Smooth muscle cell (in vitro differentiated cells): ENCODE measurements around the gene SMC3. TPM values are rescaled to one million over a fixed set of nuclear protein-coding genes. Genes with fewer than 3 reads are reported as not detected.
A peak's percentile ranks its signal among the peaks of the same experiment; 100 is the strongest.
"Not testable (repeated sequence)": the region's sequence is repeated elsewhere in the genome, so short reads cannot be mapped to it uniquely, and the experiment has no call there.

Experiments used
- DNase-seq: peaks from one replicate; lab custom pipeline; 2025; ENCODE audit not compliant: unreplicated experiment; lab: John Stamatoyannopoulos, UW
- H2AFZ ChIP-seq: fragments of 200-600 bp; sonication (generic); 2 replicates; pipeline ENCODE4 v1.6.0; 2016; ENCODE audit warnings: antibody characterized with exemption, low read depth, mild to moderate bottlenecking
- H3F3A ChIP-seq: fragments of 200-600 bp; sonication (generic); 2 replicates; pipeline ENCODE4 v1.6.0; 2017; ENCODE audit warnings: antibody characterized with exemption, low read depth
- H3K27ac ChIP-seq: fragments of 200-600 bp; sonication (generic); 2 replicates; pipeline ENCODE4 v1.5.1; 2016; ENCODE audit warnings: low read depth, mild to moderate bottlenecking
- H3K27me3 ChIP-seq: fragments of 200-600 bp; sonication (generic); 2 replicates; pipeline ENCODE4 v1.6.1; 2016; ENCODE audit warnings: low read depth, mild to moderate bottlenecking
- H3K36me3 ChIP-seq: fragments of 200-600 bp; sonication (generic); 2 replicates; pipeline ENCODE4 v1.5.1; 2016; ENCODE audit warnings: low read depth
- H3K4me1 ChIP-seq: fragments of 200-600 bp; sonication (generic); 2 replicates; pipeline ENCODE4 v1.5.1; 2016; ENCODE audit warnings: low read depth
- H3K4me2 ChIP-seq: fragments of 200-600 bp; sonication (generic); 2 replicates; pipeline ENCODE4 v1.6.0; 2016; ENCODE audit warnings: mild to moderate bottlenecking
- H3K4me3 ChIP-seq: fragments of 200-600 bp; sonication (generic); 2 replicates; pipeline ENCODE4 v1.5.1; 2016; ENCODE audit warnings: mild to moderate bottlenecking
- H3K79me2 ChIP-seq: fragments of 200-600 bp; sonication (generic); 2 replicates; pipeline ENCODE4 v1.6.0; 2016; ENCODE audit warnings: low read depth, mild to moderate bottlenecking
- H3K9ac ChIP-seq: fragments of 200-600 bp; sonication (generic); 2 replicates; pipeline ENCODE4 v1.6.0; 2016; ENCODE audit warnings: low read depth
- H3K9me3 ChIP-seq: fragments of 200-600 bp; sonication (generic); replicated peaks from 2 replicates; pipeline ENCODE4 v1.5.1; 2016; ENCODE audit warnings: low read depth
- H4K20me1 ChIP-seq: fragments of 200-600 bp; sonication (generic); 2 replicates; pipeline ENCODE4 v1.6.0; 2016; ENCODE audit warnings: low read depth
- CTCF ChIP-seq: fragments of 200-600 bp; sonication (generic); IDR thresholded peaks from 2 replicates; pipeline ENCODE4 v1.5.1; 2017; ENCODE audit warnings: borderline replicate concordance, mild to moderate bottlenecking, antibody characterized with exemption; ENCODE audit not compliant: insufficient read depth, poor library complexity, severe bottlenecking
- whole genome bisulfite sequencing: methylation state at CpG from one replicate; pipeline ENCODE4 v1.1.7; 2016; ENCODE audit warnings: low lambda C conversion rate; 5-methylcytosine and 5-hydroxymethylcytosine counted together
- polyA plus RNA-seq: library from polyadenylated mRNA; unstranded; fragments of >200 nt; fragmentation: Nextera tagmentation; extraction: Ambion mirVana; gene quantifications from 2 replicates; pipeline ENCODE4 v1.2.1, GENCODE V29; 2016
- total RNA-seq: library from RNA; depleted of rRNA; stranded (reverse); fragments of >200 nt; gene quantifications from 2 replicates; pipeline ENCODE4 v1.2.3, GENCODE V29; 2014

Gene SMC3
- total and polyA plus RNA-seq, 2 experiments from 2014 or later, result 24.4 to 31.0 TPM

DNA sequence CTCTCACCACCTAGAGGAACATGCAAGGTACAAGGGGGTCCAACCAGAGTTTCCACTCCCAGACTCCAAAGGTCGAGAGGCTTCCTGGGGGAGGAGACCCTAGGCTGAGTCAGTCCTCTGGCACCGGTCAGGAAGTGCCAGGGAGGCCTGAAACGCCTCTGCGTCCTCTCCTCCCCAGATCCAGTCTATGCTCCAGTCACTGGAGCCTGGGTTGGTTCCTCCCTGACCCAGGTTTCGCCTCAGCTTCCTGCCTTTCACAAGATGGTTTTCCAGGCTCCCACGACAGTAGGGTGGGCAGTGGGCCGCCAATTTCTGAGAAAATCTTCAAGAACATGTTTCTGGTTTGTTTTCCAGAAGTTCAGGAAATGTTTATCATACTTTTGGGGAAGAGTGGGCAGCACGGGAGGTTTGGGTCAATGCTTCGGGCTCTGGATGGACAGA is 39.7 kb upstream of the SMC3 start:
- Histone ChIP-seq H3K9me3 (no peaks in the 10 kb centered on the region), H2AFZ (no peak overlapping the region), H3K79me2 (no peaks in the 10 kb centered on the region), H3K27ac (peak overlapping the region; percentile 64), H3K4me1 (peaks cover 9% of the 10 kb centered on the region), H3K36me3 (no peaks in the 10 kb centered on the region), H4K20me1 (no peaks in the 10 kb centered on the region), H3K4me3 (no peak overlapping the region), H3K4me2 (peak overlapping the region; percentile 1), H3F3A (peaks cover 16% of the 10 kb centered on the region), H3K9ac (no peak overlapping the region), H3K27me3 (no peaks in the 10 kb centered on the region)
- TF ChIP-seq CTCF, result no peak
- no peak for DNase-seq
- 34% methylated on average over 9 of the region's 9 CpGs for WGBS

- Histone ChIP-seq H3K4me3 (no peak overlapping the region), H3K4me2 (peak overlapping the region; percentile 23), H3K9ac (no peak overlapping the region), H2AFZ (no peak overlapping the region), H3K36me3 (no peaks in the 10 kb centered on the region), H3K79me2 (no peaks in the 10 kb centered on the region), H3F3A (peaks cover 16% of the 10 kb centered on the region), H3K27me3 (no peaks in the 10 kb centered on the region), H3K4me1 (peaks cover 12% of the 10 kb centered on the region), H3K27ac (peak overlapping the region; percentile 64), H4K20me1 (no peaks in the 10 kb centered on the region), H3K9me3 (no peaks in the 10 kb centered on the region)
- no peak for DNase-seq
- 49% methylated on average over 5 of the region's 5 CpGs for WGBS
- TF ChIP-seq CTCF, result no peak
These were observed 39.1 kb upstream of the SMC3 start for GRCh38 chr10:110528224-110528996.

DNA sequence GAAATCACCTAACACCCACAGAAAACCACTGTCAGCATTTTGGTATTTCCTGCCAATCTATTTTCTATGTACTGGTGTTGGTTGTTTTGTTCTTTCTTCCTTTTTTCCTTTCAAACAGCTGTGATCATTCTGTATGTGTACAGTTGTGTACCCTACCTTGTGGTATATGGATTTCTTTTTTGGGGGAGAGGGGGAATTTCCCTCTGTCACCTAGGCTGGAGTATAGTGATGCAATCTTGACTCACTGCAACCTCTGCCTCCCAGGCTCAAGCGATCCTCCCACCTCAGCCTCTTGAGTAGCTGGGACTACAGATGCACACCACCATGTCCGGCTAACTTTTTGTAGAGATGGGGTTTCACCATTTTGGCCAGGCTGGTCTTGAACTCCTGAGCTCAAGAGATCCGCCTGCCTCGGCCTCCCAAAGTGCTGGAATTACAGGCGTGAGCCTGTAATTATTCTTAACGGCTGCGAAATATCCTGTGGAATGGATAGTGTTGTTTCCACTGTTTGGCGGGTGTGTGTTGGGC is 38.4 kb upstream of the SMC3 start:
- not testable (repeated sequence) for H4K20me1 ChIP-seq, H3K79me2 ChIP-seq, H3K9ac ChIP-seq, H2AFZ ChIP-seq, H3K27me3 ChIP-seq, H3K36me3 ChIP-seq, H3K9me3 ChIP-seq, H3K4me3 ChIP-seq, DNase-seq
- Histone ChIP-seq H3K4me1 (peaks cover 12% of the 10 kb centered on the region), H3K27ac (peak overlapping the region; percentile 64), H3K4me2 (peak overlapping the region; percentile 23), H3F3A (peaks cover 16% of the 10 kb centered on the region)
- 59% methylated on average over 8 of the region's 8 CpGs for WGBS

DNA sequence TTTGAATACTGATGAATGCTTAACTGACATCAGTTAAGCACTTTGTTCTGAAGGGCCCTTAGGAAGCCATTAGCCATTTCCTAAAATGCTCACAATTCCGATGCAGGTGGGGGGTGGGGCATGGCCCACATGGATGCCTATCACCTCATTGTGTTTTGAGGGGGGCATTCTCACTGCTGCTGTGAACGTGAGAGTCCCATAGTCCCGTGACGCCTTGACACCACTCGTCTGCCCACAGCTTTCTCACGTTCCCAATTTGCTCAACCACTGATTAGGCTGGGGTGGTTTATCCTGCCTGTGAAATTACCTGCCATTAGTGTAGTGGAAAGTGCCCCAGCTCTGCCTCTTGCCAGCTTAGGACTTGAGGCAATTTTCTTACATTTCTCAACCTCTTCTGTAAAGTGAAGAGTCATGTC is 37.9 kb upstream of the SMC3 start:
- 10% methylated on average over 6 of the region's 6 CpGs for WGBS
- Histone ChIP-seq H3K79me2 (no peaks in the 10 kb centered on the region), H3K9me3 (no peaks in the 10 kb centered on the region), H3K4me2 (peak overlapping the region; percentile 85), H3K4me1 (peaks cover 12% of the 10 kb centered on the region), H3K9ac (no peak overlapping the region), H3K4me3 (no peak overlapping the region), H3K27me3 (no peaks in the 10 kb centered on the region), H4K20me1 (no peaks in the 10 kb centered on the region), H3K27ac (peak overlapping the region; percentile 64), H3K36me3 (no peaks in the 10 kb centered on the region), H2AFZ (no peak overlapping the region), H3F3A (peaks cover 16% of the 10 kb centered on the region)
- TF ChIP-seq CTCF, result no peak
- DNase-seq, result no peak
